Suprapubic skin (tissue), 4 donors: ENCODE measurements around the gene DCAF7. TPM values are rescaled to one million over a fixed set of nuclear protein-coding genes. Genes with fewer than 3 reads are reported as not detected.

Experiments
- DNase-seq, 2 donors: peaks; one replicate each; pipeline ENCODE4 v3.0.0-alpha.2; 2019; ENCODE audit warnings: low spot score in 2 of 2
- H3K27ac ChIP-seq: fragments of 200-600 bp; sonication (generic); one replicate; pipeline ENCODE4 v1.5.1; 2019
- H3K27me3 ChIP-seq: fragments of 200-600 bp; sonication (generic); one replicate; pipeline ENCODE4 v1.5.1; 2019
- H3K36me3 ChIP-seq: fragments of 200-600 bp; sonication (generic); one replicate; pipeline ENCODE4 v1.5.1; 2019
- H3K4me1 ChIP-seq: fragments of 200-600 bp; sonication (generic); one replicate; pipeline ENCODE4 v1.5.1; 2019
- H3K4me3 ChIP-seq: fragments of 200-600 bp; sonication (generic); one replicate; pipeline ENCODE4 v1.5.1; 2019; ENCODE audit warnings: mild to moderate bottlenecking
- H3K9me3 ChIP-seq: fragments of 200-600 bp; sonication (generic); one replicate; pipeline ENCODE4 v1.5.1; 2019
- EP300 ChIP-seq: sonication (generic); formaldehyde crosslinking; IDR thresholded peaks from one replicate; pipeline ENCODE4 v1.6.1; 2017; ENCODE audit warnings: antibody characterized with exemption
- POLR2A ChIP-seq, 2 donors: fragments of 450-650 bp; IDR thresholded peaks; one replicate each; pipeline ENCODE4 v1.6.1; 2017; ENCODE audit warnings: antibody characterized with exemption in 2 of 2, mild to moderate bottlenecking in 2 of 2, moderate library complexity in 2 of 2
- POLR2AphosphoS5 ChIP-seq, 3 donors: sonication (generic); formaldehyde crosslinking; IDR thresholded peaks; one replicate each; pipeline ENCODE4 v1.6.1; 2017; ENCODE audit warnings: antibody characterized with exemption in 3 of 3
- WGBS: methylation state at CpG from one replicate; pipeline ENCODE4 v1.1.5; 2018; 5-methylcytosine and 5-hydroxymethylcytosine counted together
- total RNA-seq, 4 donors: library from RNA; depleted of rRNA; stranded (reverse); fragments of >200 nt; gene quantifications; one replicate each; pipeline ENCODE4 v1.1.0, GENCODE V29; 2016
- TF ChIP-seq, protein P1 (sequence below), 2 donors: fragments of 200-600 bp in 1 of 2; fragments of 450-650 bp in 1 of 2; sonication (generic) in 1 of 2; IDR thresholded peaks; one replicate each; pipeline ENCODE4 v1.5.1; 2016 to 2019; ENCODE audit warnings: antibody characterized with exemption in 2 of 2, mild to moderate bottlenecking in 1 of 2, moderate library complexity in 1 of 2

The DCAF7 gene
- total RNA-seq, 4 donors from 2014 or later = 22.4 to 30.9 (median 27.4) TPM

DNA sequence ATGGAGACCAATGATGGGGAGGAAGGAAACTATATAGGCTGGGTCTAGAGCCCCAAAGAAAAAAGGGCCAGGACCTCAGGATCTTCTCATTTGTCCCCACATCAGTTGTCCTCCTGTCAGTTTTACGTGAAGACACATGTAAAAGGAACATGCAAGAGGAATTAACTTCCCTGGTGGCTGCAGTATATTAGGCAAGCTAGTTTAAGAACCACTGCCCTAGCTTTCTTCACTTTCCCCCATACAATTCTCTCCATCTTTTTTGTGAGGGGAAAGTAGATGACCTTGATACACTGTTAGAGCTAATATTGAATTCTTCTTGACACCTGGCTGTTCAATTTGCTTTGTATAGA lies 74.2 kb downstream of the DCAF7 start:
- WGBS = 60% methylated on average over 1 of the region's 1 CpG
- Histone ChIP-seq H3K4me3 (peak overlapping the region; percentile 69), H3K27ac (no peak overlapping the region), H3K27me3 (no peaks in the 10 kb centered on the region), H3K36me3 (no peaks in the 10 kb centered on the region), H3K4me1 (peaks cover 56% of the 10 kb centered on the region), H3K9me3 (no peaks in the 10 kb centered on the region)
- TF ChIP-seq EP300 (no peak), POLR2A (IDR thresholded peaks at IDR 0.05) (no peak), POLR2AphosphoS5 (IDR thresholded peaks at IDR 0.05) (no peak)
- TF ChIP-seq, protein P1, sequence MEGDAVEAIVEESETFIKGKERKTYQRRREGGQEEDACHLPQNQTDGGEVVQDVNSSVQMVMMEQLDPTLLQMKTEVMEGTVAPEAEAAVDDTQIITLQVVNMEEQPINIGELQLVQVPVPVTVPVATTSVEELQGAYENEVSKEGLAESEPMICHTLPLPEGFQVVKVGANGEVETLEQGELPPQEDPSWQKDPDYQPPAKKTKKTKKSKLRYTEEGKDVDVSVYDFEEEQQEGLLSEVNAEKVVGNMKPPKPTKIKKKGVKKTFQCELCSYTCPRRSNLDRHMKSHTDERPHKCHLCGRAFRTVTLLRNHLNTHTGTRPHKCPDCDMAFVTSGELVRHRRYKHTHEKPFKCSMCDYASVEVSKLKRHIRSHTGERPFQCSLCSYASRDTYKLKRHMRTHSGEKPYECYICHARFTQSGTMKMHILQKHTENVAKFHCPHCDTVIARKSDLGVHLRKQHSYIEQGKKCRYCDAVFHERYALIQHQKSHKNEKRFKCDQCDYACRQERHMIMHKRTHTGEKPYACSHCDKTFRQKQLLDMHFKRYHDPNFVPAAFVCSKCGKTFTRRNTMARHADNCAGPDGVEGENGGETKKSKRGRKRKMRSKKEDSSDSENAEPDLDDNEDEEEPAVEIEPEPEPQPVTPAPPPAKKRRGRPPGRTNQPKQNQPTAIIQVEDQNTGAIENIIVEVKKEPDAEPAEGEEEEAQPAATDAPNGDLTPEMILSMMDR (IDR thresholded peaks at IDR 0.05) = no peak
- no peak for DNase-seq

- 55% methylated on average over 4 of the region's 4 CpGs for WGBS
- Histone ChIP-seq H3K4me3 (no peak overlapping the region), H3K27ac (no peak overlapping the region), H3K27me3 (no peaks in the 10 kb centered on the region), H3K4me1 (peaks cover 70% of the 10 kb centered on the region), H3K9me3 (no peaks in the 10 kb centered on the region), H3K36me3 (no peaks in the 10 kb centered on the region)
- TF ChIP-seq POLR2AphosphoS5 (IDR thresholded peaks at IDR 0.05) (no peak), EP300 (no peak), POLR2A (IDR thresholded peaks at IDR 0.05) (no peak)
- TF ChIP-seq, protein P1 (IDR thresholded peaks at IDR 0.05) = no peak
- DNase-seq = no peak
Observed at GRCh38 chr17:63626551-63627180, 76.4 kb downstream of the DCAF7 start.

- H3K9me3 ChIP-seq = no peaks in the 10 kb centered on the region
- WGBS = 36% methylated on average over 1 of the region's 1 CpG
- H3K27me3 ChIP-seq = no peaks in the 10 kb centered on the region
- peaks cover 61% of the 10 kb centered on the region for H3K4me1 ChIP-seq
- no peak overlapping the region for H3K4me3 ChIP-seq
- DNase-seq = no peak
- no peak for TF ChIP-seq EP300
- no peak for TF ChIP-seq POLR2AphosphoS5 (IDR thresholded peaks at IDR 0.05)
- H3K36me3 ChIP-seq = peaks cover 19% of the 10 kb centered on the region
- H3K27ac ChIP-seq = no peak overlapping the region
Observed at GRCh38 chr17:63629627-63630026, 79.3 kb downstream of the DCAF7 start.

DNA sequence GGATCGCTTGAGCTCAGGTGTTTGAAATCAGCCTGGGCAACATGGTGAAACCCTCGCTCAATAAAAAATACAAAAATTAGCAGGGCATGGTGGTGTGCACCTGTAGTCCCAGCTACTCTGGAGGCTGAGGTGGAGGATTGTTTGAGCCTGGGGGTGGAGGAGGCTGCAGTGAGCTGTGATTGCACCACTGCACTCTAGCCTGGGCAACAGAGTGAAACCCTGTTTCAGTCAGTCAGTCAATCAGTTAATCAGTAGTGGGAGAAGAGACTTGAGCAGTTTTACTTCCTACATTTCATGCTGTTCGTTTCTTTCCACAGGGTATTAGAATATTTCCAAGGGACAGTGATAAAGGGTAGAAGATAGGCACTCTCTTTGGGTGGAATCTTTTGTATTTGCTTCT lies 80.8 kb downstream of the DCAF7 start:
- no peak for DNase-seq
- H3K27me3 ChIP-seq = no peaks in the 10 kb centered on the region
- no peak overlapping the region for H3K4me3 ChIP-seq
- TF ChIP-seq, protein P1 (IDR thresholded peaks at IDR 0.05) = no peak
- no peak for TF ChIP-seq EP300
- 84% methylated on average over 3 of the region's 3 CpGs for WGBS
- H3K4me1 ChIP-seq = peaks cover 47% of the 10 kb centered on the region
- no peaks in the 10 kb centered on the region for H3K9me3 ChIP-seq
- H3K27ac ChIP-seq = no peak overlapping the region
- peaks cover 29% of the 10 kb centered on the region for H3K36me3 ChIP-seq

DNA sequence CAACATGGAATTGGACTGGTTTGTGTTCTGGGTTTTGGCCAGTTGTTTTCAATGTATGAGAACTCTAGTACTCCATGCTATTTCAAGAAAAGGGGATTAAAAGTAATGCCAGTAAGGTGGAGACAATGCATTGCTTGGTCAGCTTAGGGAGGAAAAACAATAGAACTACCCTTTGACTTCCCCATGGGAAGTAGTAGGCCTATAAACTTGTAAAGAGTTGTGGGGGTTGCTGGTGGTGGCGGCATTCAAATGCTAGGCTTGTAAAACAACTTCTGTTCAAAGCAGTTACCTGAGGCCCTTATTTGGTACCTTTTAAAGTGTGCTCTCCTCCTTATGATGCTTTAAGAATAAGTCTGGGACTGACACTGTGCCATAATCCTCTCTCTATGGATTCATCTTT lies 81.3 kb downstream of the DCAF7 start:
- TF ChIP-seq, protein P1 (IDR thresholded peaks at IDR 0.05) = no peak
- TF ChIP-seq POLR2AphosphoS5 (IDR thresholded peaks at IDR 0.05) (no peak), EP300 (no peak), POLR2A (IDR thresholded peaks at IDR 0.05) (no peak)
- H3K4me1 ChIP-seq = peaks cover 42% of the 10 kb centered on the region
- DNase-seq = no peak
- peaks cover 35% of the 10 kb centered on the region for H3K36me3 ChIP-seq
- WGBS = 68% methylated on average over 1 of the region's 1 CpG
- no peaks in the 10 kb centered on the region for H3K27me3 ChIP-seq
- no peak overlapping the region for H3K27ac ChIP-seq
- H3K9me3 ChIP-seq = no peaks in the 10 kb centered on the region
- no peak overlapping the region for H3K4me3 ChIP-seq

DNA sequence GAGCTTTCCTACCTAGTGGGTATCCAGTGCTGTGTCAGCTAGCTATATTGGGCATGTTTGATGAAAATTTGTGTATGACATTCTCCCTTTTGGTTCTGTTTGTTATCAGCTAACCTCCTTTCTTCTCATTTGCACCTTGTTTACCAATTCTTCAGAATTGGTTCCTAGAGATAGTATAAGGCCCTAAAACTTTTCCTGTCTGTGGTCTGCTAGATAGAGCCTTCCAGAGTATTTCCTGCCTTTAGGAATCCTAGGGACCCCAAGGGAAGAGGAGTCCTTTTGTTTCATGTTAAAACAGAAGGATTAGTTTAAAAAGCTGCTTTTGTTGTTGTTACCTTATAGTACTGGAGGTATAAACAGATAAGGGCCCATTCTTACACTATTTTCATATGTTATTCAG lies 83.5 kb downstream of the DCAF7 start:
- peaks cover 32% of the 10 kb centered on the region for H3K4me1 ChIP-seq

More for the DNA sequence above, 83.5 kb downstream of the DCAF7 start:
- no peak for DNase-seq
- TF ChIP-seq EP300 (no peak), POLR2A (IDR thresholded peaks at IDR 0.05) (no peak), POLR2AphosphoS5 (IDR thresholded peaks at IDR 0.05) (no peak)
- TF ChIP-seq, protein P1 (IDR thresholded peaks at IDR 0.05) = no peak
- Histone ChIP-seq H3K36me3 (peaks cover 50% of the 10 kb centered on the region), H3K9me3 (no peaks in the 10 kb centered on the region), H3K4me3 (no peak overlapping the region), H3K27ac (peak overlapping the region; percentile 23), H3K27me3 (no peaks in the 10 kb centered on the region)
